IPS-NIHi11 (cell line): ENCODE results near the gene NOS1AP.

Experiments used
- DNase-seq: peaks from one replicate; pipeline ENCODE4 v3.0.0; 2012; ENCODE audit warnings: mixed read lengths, low spot score

Gene NOS1AP

DNA sequence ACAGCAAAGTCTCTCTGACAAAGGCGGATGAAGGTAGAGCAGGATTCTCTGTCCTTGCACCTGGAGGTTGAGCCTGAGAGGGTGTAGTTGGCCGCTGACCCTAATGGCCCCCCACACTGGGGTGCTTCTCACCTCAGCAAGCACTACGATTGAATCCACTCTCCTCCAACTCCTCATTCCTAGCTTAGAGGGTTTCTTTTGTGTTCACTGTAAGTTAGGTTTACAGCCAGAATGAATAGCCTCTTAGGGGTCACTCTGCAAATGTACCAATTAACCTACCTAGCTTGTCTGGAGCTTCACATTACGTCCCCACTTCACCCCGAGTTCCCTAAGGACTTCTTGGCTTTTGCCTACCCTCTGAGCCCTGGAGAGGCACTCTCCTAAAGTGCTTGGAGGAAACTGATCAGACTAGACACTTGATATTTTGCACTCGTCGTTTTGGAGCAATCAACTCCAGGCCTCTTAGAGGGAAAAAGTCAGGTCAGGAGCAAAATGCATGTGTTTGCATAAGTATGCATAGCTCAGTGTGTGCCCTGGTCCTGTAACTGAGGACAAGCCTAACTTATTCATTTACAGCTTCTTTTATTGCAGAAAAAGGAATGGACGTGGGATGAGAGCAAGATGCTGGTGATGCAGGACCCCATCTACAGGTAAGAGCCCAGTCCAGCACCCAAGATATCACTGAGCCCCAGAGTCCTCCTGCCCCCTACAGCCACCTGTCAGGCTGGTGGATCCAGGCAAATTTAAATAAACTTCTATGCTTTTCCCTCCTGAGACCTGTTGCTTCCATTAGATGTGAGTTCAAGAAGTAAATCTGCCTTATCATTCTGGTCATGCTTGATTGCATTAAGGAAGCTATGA is 230.8 kb downstream of the NOS1AP start:
- DNase-seq: peak; percentile 53

DNA sequence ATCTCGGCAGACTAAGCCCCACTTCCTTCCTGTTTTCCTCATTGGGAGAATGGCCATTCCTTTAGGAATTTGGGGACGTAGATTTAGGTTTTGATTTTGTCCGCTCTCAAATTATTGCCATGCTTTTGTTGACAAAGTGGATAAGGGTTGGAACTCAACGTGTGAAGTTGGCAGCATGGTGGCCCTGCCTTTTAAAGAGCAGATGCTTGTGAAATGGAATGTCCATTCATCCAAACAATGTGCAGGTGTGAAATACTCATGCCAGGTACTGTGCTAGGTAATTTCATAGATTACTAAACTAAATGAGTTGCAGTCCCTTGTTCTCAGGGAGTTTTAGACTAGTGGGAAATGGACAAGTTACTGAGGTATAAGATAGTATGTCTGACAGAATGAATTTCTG is 232.2 kb downstream of the NOS1AP start:
- no peak for DNase-seq

DNA sequence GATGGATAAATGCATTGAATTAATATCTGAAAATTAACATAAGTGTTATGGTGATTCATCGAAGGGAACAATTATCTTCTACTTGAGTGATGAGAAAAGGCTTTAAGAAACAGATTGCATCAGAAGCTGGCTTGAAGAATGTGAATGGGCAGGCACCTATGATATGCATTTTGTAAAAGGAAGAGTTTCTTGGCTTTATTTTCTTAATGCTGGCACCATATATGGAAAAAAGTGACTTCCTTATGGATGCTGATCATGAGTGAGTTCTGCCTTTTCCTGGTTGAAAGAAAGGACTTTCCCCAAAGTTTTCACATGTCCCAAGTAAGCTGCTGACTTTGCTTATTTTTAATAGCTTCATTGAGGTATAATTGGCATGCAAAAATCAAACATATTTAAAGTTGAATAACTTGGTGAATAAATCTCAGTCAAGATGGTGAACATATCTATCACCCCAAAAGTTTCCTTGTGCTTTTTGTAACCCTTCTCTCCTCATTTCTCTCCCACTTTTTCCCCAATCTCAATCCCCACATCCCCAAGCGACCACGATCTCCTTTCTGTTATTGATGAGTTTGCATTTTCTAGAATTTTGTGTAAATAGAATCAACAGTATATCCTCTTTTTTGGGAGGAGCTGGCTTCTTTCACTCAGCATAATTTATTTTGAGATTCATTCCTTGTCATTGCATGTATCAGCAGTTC is 233.0 kb downstream of the NOS1AP start:
- DNase-seq: no peak

DNA sequence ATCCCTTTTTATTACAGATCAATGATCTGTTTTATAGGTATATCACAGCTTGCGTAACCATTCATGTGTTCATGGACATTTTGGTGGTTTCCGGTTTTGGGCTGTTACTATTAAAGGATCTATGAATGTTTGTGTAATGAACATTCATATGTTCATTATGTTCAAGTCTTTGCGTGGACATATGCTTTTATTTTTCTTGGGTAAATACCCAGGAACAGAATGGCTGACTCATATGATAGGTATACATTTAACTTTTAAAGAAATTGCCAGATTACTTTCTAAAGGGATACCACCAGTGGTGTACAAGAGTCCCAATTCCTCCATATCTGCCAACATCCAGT is 233.5 kb downstream of the NOS1AP start:
- no peak for DNase-seq

DNA sequence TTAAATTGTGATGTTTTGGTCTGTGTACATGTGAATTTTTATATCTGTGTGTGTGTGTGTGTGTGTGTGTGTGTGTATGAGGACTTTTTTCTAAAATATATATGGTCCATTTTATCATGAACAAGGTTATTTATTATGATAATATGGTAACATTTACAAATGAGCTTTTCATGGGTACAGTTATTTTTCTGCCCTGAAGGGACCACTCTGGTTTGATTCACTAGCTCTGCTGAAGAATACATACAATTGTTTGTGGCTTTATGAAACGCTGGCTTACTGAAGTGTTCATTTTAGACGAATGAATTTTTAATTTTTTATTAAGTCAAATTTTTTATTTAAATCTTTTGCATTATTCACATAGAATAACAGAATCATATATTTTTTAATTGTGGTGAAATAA is 235.2 kb downstream of the NOS1AP start:
- DNase-seq: no peak

DNA sequence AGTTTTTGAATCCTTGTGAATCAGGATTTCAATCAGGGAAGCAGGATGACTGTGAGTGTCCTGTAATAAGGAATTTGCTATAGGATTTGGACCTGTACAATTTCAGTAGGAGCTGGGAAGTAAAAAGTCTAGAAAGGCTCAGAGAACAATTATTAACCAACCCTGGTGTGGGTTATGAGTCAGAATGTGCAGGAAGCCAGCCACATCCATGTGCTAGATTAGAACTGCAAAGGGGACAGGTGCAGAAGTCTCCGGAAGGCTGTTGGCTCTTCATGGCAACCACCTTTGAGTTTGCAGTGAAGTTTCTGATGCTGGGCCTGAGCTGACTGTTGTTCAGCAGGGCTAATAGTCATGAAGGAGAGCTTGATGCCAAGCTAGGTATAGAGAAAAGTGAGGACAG is 236.5 kb downstream of the NOS1AP start:
- no peak for DNase-seq

DNA sequence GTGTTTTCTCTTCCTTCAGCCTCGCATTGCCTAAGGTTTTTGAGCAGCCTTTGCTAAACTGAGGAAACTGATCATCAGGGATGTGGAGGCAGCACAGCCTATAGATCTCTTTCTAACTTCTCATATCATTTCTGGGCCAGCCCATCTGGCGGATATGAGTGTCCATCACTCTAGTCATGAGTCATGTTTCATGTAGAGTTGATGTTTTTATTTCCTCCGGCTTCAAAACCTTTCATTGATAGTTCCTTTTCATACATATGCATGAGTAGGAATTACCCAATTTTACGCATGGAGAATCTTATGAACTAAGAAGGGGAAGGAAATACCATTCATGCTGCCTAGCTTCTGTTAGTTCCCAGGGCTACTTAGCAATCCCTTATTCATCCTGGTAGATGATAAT is 240.8 kb downstream of the NOS1AP start:
- DNase-seq: no peak

DNA sequence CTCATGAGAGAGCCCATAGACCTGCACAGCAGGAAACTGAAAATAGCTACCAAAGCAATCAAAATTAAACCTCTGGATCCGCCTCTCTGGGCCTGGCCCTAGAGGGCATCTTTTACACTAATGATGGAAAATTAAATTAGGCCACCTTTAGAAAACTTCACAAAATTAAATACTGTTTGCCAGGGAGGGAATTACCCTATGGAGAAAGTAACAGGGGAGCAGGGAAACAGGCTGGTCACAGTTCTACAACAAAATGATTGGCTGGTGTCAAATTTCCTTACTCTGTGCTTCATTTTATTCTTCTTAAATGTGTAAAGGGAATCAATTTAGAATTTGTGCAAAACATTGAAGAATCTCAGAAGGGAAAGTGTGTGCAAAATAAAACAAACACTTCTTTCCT is 244.7 kb downstream of the NOS1AP start:
- DNase-seq: no peak

DNA sequence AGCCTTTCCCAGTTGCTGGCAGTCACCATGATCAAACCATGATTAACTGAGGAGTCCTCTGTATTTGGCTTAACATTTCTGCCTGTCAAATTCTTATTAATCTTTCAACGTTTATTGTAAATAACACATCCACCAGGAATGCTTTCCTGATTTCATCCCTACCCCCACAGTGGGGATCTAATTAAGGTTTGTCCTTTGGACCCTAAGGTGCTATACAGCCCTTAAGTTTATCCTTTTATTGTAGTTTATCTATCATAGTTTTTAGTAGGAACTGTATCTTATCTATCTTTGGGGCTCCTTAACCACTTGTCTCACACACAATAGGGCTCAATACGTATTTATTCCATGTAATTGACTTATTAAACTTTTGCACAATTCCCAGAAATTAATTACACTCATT is 246.2 kb downstream of the NOS1AP start:
- DNase-seq: no peak

DNA sequence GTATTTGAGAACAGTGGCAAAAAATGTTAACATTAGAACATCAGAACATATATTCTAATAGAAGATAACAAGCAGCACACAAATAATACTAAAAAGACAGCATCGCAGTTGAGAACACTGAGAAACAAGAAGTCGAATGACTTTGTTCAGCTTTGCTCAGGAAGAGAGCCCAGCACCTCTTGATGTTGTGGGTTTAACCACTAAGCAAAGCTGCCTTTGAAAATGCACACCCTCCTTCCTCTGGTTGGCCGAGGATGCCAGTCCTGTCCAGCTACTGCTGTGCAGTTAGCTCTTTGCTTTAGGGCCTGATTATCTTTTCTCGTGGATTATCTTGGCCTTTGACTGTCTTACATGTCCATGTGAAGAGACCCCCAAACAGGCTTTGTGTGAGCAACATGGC is 246.7 kb downstream of the NOS1AP start:
- DNase-seq: no peak

DNA sequence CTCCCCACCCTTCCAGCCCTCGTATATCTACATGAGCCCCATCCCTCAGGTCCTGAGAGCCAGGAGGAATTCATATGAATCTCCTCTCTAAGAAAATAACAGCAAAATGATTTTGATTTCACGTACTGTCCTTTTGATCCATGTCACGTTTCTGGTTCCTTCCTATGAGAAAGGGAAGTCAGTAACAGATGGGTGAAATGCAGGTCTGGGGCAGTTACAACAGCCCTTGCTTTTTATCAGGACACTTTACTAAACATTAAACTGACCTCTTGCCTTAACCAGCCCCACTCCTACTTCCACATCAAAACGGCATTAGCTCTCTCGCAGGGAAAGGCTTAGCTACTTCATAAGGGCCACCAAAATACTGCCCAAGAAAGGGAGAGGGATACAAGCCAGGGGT is 248.1 kb downstream of the NOS1AP start:
- no peak for DNase-seq

DNA sequence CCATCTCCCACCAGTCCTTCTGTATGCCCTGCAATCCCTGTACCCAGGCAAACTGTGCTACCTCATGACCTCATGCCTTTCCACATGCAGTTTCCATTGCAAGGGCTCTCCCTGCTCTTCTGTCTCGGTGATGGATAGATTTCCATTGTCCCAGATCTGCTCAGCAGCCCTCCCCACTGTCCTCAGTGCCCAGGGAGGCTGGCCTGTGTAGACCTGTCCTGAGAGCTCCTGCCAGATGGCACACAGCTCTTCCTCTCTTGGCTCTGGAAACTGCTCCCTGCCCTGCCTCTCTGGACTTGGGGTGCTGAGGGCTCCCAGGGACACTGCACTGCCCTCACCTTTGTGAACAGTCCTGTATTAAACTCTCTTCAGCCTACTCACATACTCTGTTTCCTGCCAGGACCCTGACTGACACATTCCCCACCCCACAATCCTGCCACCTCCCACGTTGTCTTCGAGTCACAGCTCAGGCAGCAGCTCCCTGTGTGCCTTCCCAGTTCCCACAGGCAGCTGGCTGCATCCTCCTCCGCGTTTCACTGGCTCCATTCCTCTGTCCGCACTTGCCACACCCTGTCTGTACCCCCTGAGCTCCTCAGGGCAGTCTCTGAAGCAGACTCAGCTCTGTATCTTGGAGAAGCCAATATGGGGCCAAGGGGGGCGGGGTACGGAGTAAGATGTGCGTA is 250.1 kb downstream of the NOS1AP start:
- no peak for DNase-seq

DNA sequence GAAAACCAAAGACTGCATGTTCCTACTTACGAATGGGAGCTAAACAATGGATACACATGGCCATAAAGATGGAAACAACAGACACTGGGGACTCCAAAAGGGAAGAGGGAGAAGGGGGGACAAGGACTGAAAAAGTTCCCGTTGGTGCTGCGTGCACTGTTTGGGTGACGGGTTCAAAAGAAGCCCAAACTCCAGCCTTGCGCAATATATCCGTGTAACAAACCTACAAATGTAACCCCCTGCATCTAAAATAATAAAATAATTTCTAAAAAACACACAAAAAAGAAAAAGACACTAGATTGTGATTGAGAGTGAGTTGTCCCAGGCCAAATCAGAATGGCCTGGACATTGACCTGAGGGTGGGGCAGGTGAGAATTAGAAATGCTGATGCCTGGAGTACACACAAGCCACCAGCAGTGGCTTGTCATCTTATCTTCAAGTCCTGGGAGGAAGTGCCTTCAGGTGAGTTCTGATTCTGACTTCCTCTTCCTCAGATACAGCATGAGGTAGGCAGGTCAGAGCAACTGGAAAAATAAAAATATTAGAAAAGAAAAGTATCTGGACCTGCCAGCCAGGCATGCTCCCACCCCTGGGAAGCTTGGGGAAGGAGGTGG is 252.4 kb downstream of the NOS1AP start:
- no peak for DNase-seq

DNA sequence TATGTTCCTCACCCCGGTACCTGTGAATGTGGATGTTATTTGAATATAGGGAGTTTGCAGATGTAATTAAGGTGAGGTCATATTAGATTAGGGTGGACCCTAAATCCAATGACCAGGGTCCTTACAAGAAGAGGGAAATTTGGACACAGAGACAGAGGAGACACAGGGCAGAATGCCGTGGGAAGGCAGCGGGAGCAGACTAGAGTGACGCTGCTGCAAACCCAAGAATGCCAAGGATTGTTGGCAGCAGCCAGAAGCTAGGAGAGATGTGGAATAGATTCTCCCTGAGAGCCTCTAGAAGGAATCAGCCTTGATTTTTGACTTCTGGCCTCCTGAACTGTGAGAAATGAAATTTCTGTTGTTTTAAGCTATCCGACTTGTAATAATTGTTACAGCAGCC is 253.5 kb downstream of the NOS1AP start:
- no peak for DNase-seq

DNA sequence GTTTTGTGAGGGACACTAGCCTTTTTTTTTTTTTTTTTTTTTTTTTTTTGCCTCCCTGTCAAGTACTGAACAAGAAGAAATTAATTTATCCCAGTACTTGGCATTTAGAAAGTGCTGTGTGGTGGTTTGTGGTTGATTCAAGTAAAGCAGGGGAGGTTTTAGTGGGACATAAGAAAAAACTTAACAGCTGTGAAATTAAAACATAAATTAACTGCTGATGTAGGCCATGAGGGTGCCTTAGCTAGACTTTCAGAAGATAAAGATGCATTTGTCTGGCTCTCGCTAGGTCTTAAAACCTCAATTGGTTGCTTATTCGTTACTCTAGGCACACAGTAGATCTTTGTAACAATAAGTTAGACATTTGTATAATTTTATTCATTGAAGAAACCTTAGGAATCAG is 254.9 kb downstream of the NOS1AP start:
- no peak for DNase-seq

DNA sequence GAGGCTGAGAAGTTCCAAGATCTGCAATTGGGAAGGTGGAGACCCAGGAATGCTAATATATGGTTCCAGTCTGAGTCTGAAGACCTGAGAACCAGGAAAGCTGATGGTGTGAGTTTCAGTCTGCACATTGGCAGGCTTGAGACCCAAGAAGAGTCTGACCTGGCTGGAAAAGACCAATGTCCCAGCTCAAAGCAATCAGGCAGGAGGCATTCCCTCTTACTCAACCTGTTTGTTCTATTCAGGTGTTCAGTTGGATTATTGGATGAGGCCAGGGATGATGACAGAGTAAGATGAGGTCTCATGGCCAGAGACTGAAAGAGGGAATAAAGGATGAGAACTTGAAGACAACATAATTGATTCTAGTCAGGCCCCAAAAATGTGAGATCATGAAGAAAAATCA is 257.1 kb downstream of the NOS1AP start:
- DNase-seq: no peak

DNA sequence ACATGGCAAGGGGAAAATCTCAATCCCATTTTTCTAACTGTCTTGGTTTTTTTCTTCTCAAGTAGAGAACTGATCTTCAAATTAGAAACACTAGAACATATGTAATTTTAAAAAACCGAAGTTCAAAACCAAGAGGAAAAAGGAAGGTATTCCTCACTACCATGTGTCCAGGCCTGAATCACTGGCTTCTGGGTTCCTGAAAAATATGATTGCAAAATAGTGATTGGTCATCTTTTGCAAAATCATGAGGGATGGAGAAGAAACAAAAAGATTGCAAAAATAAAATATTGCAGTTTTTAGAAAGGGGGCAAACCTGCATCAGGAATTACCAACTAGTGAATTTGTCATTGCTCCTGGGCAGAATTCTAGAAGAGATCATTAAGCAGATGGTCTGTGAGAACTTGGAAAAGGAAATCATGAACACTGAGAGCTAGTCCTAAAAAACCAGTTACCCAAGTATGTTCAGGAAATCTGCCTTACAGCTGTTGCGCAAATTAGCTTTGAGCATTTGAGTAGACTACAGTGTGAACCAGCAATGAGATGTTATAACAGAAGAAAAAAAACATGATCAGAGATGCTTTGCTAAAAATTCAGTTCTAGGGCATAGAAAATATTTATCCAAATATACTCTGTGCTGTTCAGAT is 257.8 kb downstream of the NOS1AP start:
- DNase-seq: no peak

DNA sequence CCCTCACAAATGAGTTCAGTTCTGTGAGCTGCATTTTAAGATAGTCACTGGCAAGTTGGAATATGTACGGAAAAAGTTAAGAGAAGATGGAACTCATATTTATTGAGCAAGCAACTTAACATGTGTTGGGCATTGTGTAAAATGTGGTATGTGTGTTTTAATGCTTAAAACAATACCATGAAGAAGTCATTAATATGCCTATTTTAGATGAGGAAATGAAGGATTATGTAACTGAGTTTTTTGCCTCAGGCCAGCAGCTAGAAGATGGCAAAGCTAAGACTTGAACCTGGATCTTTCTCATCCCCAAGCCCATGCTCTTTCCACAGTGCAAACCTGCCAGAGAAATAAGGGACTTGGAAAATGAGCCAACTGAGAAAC is 258.3 kb downstream of the NOS1AP start:
- no peak for DNase-seq

DNA sequence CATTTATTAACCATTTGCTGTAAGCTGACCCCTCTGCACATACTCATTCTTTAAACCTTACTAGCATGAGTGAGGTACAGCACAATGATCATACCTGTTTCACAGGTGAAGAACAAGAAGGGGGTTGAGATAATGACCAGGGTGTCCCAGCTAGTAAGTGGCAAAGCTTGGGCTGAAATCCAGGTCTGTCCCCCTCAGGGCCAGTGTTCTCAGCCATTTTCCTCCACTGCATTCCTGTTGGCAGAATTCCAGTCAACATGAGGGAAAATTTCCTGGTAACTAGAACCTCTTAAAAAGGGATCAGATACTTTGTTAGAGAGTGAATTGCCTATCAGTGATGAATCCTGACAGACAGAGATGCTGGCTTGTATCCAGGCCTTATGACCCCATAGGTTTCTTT is 259.0 kb downstream of the NOS1AP start:
- DNase-seq: no peak

DNA sequence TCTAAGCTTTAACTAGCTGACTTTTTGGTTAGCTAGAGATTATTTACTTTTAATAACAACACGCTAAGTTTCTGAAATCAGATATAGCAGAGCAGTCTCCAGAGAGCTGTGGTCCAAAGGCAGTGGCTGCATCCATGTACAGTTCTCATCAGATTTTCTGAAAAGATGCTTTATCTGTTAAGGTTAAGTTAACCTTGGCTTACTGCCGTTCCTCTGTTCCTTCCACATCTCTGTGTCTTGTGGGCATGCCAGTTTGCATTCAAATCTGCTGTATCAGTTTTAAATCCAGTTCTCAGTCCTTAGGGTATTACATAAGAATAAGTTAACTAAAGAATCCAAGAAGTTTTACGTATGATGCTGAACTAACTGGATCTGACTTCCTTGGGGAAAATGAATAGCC is 260.3 kb downstream of the NOS1AP start:
- no peak for DNase-seq

DNA sequence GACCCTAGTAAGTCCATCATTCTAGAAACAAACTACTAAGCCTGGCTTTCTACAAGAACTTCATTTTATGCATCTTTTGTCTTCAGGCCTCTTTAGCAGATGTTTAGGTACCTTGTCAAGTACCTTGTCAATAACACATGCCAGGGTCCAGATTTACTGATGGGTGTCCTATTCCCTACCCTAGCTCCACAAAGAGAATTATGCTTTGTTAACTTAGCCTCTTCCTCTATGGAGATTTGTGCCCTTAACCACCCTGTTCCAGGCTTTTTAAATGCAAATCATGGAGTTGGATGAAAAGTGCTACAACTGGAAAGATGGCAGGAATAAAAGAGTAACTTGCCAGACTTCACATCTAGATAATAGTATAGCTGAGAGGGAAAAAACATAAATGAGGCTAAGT is 264.5 kb downstream of the NOS1AP start:
- DNase-seq: no peak

DNA sequence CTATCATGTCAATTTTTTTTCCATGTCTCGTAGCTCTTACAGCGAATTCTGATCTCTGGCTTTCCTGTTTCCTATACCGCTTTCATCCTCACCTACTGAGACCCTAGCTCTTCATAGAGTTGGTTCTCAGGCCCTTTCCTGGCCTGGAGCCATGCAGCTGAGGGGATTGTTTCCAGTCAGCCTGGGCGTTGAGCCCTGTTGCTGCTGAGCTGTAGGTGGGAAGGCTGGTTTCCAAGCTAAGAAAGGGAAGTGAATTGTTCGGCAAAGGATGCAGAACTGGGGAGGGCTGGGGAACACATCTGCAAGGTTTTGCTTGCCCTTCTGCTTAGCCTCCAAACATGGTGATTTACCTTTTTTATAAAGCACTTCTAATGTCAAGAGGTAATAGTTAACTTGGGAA is 265.6 kb downstream of the NOS1AP start:
- DNase-seq: no peak
